Renal pelvis (tissue), 4 donors: ENCODE results near the gene ZNF513. TPM values are rescaled to one million over a fixed set of nuclear protein-coding genes. Genes with fewer than 3 reads are reported as not detected.
"Not testable (repeated sequence)": the region's sequence is repeated elsewhere in the genome, so short reads cannot be mapped to it uniquely, and the experiment has no call there.

Source experiments
- DNase-seq: peaks from one replicate; pipeline ENCODE4 v3.0.0-alpha.2; 2013
- polyA plus RNA-seq, 3 donors: library from polyadenylated mRNA; unstranded; fragments of 120-200 nt; gene quantifications; one replicate each; pipeline ENCODE4 v1.2.1, GENCODE V29; 2013; ENCODE audit not compliant: insufficient read length in 3 of 3

Gene ZNF513
- polyA plus RNA-seq, 3 donors: 23.7 to 27.3 (median 24.6) TPM

DNA sequence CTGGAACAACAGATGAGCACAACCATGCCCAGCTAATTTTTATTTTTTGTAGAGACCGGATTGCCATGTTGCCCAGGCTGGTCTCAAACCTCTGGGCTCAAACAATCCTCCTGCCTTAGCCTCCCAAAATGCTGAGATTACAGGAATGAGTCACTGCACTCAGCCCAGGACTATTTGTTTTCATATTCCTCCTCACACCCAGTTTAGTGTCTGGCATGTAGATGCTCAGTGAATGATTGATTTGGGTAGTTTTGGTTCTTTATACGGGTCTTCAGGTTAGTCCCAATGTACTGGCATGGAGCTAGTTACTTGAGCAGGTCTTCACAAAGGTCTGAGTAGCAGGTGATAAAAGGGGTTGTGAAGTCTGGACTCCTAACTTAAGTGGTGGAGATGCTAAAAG, 16.6 kb downstream of the ZNF513 start:
- no peak for DNase-seq

DNA sequence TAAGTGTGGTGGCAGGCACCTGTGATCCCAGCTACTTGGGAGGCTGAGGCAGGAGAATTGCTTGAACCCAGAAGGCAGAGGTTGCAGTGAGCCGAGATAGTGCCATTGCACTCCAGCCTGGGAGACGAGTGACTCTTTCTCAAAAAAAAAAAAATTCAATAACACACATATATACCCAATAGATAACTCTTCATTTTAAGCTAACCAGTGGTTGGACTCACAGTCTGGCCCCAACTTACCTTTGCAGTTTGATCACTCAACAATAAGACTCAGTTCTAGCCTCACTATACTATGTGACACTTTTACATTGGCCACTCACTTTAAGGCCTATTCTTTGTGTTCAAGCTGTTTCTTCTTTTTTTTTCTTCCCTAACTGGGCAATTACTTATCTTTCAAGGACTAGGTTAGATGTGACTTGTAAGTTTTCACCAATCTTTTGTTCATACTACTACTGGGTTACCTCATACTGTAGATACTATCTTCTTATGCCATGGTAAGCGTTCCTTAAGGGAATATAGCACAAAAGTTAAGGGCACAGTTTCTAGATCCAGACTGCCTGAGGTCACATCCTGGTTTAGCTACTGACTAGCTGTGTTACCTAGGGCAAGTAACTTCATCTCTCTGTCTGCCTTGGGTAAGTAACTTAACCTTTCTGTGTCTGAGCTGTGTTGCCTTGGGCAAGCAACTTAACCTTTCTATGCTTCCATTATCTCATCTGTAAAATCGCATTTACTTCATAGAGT, 17.7 kb downstream of the ZNF513 start:
- DNase-seq: no peak

DNA sequence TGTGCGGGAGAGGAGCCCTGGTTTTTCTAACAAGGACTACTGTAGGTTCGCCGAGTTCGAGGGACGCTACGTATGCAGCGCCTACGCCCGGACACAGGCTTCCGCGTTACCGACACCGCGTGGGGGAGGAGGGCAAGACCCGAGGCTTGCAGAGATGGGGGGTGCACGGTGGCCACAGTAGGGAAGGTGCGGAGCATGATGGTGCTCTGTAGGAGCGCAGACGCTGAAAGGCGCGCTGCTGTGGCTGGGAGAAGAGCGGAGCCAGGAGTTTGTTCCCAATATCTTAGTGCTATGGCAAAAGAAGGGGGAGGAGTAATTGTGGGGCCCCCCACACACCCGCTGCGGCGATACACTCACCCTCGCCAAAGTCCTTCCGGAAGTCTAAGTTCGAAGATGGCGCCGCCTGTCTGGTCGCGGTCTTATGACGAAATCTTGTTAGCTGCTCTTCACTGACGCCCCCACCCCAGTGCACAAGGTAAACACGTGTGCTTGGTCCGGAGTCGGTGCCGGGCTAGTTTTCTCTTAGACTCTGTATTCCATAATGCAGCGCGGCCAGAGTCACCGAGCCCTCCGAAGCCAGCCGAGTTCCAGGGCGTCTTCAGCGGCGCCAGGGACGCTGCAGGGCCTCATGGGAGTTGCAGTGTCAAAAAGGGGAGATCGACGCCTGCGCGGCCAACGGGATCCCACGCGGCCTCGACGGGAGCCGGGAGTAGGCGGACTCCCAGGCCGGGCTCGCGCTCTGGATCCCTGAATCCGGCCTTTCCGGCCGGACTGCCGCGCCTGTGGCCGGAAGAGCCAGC, 24.0 kb downstream of the ZNF513 start, which contains the start of gene GTF3C2:
Gene GTF3C2 (minus strand): TSS at position 383 of the 800 bp plus-strand sequence. CDS start 13,210 bp downstream, outside the sequence.
- peak; percentile 98 for DNase-seq

DNA sequence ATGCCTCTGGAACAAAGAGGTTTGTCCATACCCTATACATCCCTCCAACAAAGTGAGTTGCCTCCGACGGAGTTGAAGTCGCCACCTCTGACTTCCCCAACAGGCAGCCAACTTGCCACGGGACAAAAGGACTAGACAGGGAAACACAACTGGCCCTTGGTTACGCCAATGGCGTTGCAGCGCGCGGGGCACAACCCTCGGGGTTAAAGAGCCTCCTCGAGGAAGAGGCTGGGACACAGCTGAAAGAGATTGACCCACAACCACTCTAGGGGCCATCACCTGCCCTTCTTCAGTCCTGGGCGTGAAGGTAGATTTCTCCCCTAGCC, 24.5 kb downstream of the ZNF513 start:
- no peak for DNase-seq

DNA sequence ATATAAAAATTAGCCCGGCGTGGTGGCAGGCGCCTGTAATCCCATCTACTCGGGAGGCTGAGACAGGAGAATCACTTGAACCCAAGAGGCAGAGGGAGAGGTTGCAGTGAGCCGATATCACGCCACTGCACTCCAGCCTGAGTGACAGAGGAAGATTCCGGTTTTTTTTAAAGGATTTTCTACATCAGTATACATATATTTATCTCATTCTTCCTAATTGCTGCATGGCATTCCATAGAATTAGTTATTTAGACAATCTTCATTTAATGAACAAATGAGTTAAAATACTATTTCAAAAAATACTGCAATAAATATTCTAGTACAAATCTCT, 26.0 kb downstream of the ZNF513 start:
- no peak for DNase-seq

DNA sequence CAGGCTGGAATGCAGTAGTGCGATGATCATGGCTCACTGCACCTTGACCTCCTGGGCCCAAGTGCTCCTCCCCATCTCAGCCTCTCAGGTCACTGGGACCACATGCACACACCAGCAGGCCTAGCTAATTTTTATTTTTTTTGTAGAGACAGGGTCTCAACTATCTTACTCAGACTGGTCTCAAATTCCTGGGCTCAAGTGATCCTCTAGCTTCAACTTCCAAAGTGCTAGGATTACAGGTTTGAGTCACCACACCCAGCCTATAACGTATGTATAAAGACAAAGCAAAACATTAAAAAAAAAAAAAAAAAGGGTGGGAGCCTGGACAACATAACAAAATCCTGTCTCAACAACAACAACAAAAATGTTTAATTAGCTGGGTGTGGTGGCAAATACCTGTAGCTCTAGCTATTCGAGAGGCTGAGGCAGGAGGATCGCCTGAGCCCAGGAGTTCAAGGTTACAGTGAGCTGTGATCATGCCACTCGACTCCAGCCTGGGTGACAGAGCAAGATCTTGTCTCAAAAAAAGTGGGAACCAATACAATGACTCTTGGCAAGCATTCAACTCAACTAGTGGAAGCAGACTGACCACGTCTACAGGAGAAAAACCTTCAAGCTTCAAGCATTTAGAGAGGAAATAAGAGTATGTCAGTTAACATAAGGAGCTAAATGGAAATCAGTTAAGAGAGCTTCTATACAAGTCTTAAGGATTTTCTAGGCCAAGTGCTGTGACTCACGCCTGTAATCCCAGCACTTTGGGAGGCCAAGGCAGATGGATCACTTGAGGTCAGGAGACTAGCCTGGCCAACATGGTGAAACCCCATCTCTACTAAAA, 26.6 kb downstream of the ZNF513 start:
- DNase-seq: no peak

DNA sequence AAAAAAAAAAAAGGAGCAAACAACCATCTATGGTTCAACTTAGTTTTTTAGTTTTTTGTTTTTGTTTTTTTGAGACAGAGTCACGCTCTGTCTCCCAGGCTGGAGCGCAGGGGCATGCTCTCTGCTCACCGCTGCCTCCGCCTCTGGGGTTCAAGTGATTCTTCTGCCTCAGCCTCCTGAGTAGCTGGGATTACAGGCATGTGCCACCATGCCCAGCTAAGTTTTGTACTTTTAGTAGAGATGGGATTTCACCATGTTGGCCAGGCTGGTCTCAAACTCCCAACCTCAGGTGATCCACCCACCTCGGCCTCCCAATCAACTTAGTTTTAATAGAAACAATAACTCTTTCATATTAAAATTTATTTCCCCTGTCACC, 27.2 kb downstream of the ZNF513 start:
- not testable (repeated sequence) for DNase-seq

DNA sequence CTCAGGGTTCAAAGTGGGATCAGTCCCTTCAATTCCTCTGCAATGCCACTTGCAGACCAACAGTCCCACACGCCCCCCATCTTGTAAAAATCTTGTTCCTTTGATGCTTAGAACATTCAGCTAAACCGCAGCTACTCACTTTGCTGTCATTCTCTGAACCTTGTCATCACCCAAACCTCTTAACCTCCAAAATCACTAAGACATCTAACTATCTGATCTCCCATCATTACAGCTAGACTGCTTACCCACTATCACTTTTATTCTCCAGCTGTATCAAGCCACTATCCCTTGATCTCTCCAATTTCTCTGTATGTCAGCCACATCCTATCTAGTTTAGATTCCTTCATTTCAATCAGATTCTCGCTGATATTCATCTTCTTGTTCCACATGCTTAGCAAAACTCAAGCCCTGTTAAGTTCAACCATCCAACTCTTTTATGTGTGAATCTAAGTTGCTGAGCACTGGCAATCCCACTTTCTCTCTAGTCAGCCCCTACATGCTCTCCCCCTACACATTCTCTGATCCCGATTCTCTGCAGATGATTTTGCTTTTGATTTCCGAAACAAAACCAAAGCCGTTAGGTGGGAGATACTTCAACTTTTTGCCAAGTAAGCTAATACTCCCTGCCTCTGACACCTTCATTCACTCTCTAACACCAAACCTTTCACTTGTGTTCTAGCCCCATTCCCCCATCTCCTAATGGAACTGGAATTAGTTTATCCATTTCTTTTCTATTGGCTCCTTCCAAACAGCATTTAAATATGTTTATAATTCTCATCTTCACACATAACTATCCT, 28.5 kb downstream of the ZNF513 start:
- DNase-seq: no peak

DNA sequence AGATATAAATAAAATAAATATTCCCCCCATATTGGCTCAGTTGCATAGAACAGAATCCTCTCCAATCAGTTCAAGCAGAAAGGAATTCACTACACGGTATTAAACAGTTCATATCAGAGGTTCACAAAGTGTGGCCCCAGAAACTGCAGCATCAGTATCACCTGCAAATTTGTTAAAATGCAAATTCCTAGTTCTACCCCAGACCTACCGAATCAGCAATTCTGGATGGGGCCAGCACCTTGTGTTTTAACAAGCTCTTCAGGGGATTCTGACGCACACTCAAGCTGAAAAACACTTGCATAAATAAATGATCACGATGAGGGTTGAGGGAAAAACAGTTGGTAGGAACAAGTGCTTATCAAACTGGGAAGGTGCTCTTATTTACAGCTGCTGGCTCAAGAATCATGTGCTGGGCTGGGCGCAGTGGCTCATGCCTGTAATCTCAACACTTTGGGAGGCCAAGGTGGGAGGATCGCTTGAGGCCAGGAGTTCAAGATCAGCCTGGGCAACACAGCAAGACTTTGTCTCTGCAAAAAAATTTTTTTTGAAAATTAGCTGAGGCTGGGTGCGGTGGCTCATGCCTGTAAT, 30.3 kb downstream of the ZNF513 start:
- no peak for DNase-seq

DNA sequence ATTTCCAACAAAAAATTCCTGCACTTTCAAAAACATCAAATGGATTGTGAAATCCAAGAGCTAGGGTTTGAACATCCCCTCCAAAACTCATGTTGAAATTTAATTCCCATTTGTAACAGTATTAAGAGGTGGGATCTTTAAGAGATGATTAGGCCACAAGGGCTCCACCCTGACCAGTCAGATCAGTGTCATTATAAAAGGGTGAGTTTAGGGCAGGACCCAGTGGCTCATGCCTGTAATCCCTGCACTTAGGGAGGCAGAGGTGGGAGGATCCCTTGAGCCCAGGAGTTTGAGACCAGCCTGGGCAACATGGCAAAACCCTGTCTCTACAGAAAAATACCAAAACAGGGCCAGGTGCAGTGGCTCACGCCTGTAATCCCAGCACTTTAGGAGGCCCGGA, 32.9 kb downstream of the ZNF513 start:
- no peak for DNase-seq

DNA sequence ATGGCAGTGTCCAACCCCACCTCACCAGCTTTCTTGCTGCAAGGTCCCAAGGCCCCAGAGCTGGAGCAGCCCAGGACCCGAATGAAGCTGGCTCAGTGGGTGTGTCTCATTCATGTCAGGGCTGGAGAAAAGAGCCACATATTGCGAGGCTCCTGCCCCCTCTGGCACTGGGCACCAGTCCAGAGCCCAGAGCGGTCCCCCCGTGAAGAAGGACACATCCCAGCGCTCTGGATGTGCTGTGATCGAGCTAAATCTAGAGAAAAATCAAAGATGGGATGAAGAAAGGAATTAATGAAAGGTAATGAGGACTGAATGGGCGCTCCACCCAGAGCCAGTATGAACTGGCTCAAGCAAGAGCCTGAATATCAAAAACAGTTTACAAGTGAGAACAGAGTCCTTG, 44.4 kb downstream of the ZNF513 start:
- DNase-seq: no peak

DNA sequence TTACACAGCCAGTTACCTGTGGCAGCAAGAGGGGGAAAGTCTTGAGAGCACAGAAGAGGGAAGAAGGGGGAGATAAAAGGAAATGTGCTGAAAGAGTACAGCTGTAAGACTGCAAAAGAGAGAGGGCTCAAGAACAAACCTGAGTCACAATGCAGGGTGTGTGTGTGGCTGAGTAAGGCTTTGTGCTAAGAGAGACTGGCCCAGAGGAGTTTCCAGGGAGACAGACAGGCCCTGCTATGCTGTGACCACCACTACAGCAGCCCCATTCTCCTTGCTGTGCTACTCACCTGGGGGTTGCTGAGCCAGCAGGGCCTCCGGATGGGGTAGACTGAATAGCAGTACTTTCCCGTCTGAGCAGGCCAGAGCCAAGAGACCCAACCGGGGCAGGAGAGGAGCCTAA, 45.2 kb downstream of the ZNF513 start:
- no peak for DNase-seq

Other genes with a start within 250 kb of the ZNF513 start
- 10 to 100 TPM; 49.2 to 59.0 (median 51.6) TPM for gene PREB, start 246.1 kb downstream of the ZNF513 start, polyA plus RNA-seq
- not detected for gene PRR30, start 241.3 kb downstream of the ZNF513 start, polyA plus RNA-seq
- gene TCF23, start 231.7 kb downstream of the ZNF513 start, polyA plus RNA-seq: under 1 TPM; 0.50 to 0.66 (median 0.55) TPM
- gene ATRAID, start 168.7 kb downstream of the ZNF513 start, polyA plus RNA-seq: 100 to 1,000 TPM; 158 to 166 (median 164) TPM
- 10 to 100 TPM; 46.6 to 56.2 (median 48.8) TPM for gene SLC5A6, start 168.5 kb downstream of the ZNF513 start, polyA plus RNA-seq
- 10 to 100 TPM; 58.5 to 59.9 (median 58.9) TPM for gene CAD, start 163.4 kb downstream of the ZNF513 start, polyA plus RNA-seq
- 10 to 100 TPM in 2 of 3 donors, 1 to 10 TPM in 1; 7.6 to 13.2 (median 10.8) TPM for gene SLC30A3, start 117.7 kb downstream of the ZNF513 start, polyA plus RNA-seq
- gene DNAJC5G, start 105.3 kb downstream of the ZNF513 start, polyA plus RNA-seq: 1 to 10 TPM in 2 of 3 donors, under 1 TPM in 1; 0.60 to 2.6 (median 1.4) TPM
- gene TRIM54, start 98.3 kb downstream of the ZNF513 start, polyA plus RNA-seq: 1 to 10 TPM; 4.4 to 8.2 (median 7.6) TPM
- gene UCN, start 72.3 kb downstream of the ZNF513 start, polyA plus RNA-seq: 1 to 10 TPM in 2 of 3 donors, under 1 TPM in 1; 0.62 to 1.6 (median 1.0) TPM
- 10 to 100 TPM; 72.3 to 89.1 (median 88.3) TPM for gene MPV17, start 57.6 kb downstream of the ZNF513 start, polyA plus RNA-seq
- 10 to 100 TPM; 69.1 to 80.2 (median 79.8) TPM for gene GTF3C2, start 24.0 kb downstream of the ZNF513 start, polyA plus RNA-seq
- 10 to 100 TPM; 52.5 to 55.1 (median 53.0) TPM for gene EIF2B4, start 10.4 kb downstream of the ZNF513 start, polyA plus RNA-seq
- gene SNX17, start 10.1 kb downstream of the ZNF513 start, polyA plus RNA-seq: 100 to 1,000 TPM; 108 to 121 (median 109) TPM
- 100 to 1,000 TPM in 1 of 3 donors, 10 to 100 TPM in 2; 91.2 to 107 (median 96.4) TPM for gene PPM1G, start 28.9 kb upstream of the ZNF513 start, polyA plus RNA-seq
- gene NRBP1, start 47.9 kb upstream of the ZNF513 start, polyA plus RNA-seq: 100 to 1,000 TPM; 128 to 141 (median 133) TPM
- 10 to 100 TPM in 1 of 3 donors, 1 to 10 TPM in 2; 6.1 to 10.6 (median 9.5) TPM for gene KRTCAP3, start 61.6 kb upstream of the ZNF513 start, polyA plus RNA-seq
- 10 to 100 TPM; 41.0 to 76.4 (median 66.0) TPM for gene IFT172, start 109.0 kb upstream of the ZNF513 start, polyA plus RNA-seq
- gene FNDC4, start 114.5 kb upstream of the ZNF513 start, polyA plus RNA-seq: 1 to 10 TPM; 6.6 to 8.3 (median 8.1) TPM
- gene GCKR, start 116.1 kb upstream of the ZNF513 start, polyA plus RNA-seq: under 1 TPM in 2 of 3 donors, not detected in 1; 0.10 to 0.40 TPM
- 10 to 100 TPM; 72.1 to 84.9 (median 75.1) TPM for gene ZNF512, start 202.3 kb upstream of the ZNF513 start, polyA plus RNA-seq
- gene CCDC121, start 248.3 kb upstream of the ZNF513 start, polyA plus RNA-seq: 10 to 100 TPM; 10.5 to 12.1 (median 11.4) TPM
- gene GPN1, start 248.3 kb upstream of the ZNF513 start, polyA plus RNA-seq: 10 to 100 TPM; 57.3 to 60.6 (median 57.4) TPM